Large intestine (tissue), 12 donors: ENCODE measurements around the gene SLX1A. TPM values are rescaled to one million over a fixed set of nuclear protein-coding genes. Genes with fewer than 3 reads are reported as not detected.
"Not testable (repeated sequence)": the region's sequence is repeated elsewhere in the genome, so short reads cannot be mapped to it uniquely, and the experiment has no call there.

Experiments used
- DNase-seq, 2 donors: peaks; one replicate each; pipeline versions ENCODE4 v3.0.0 to v3.0.0-alpha.2; 2013
- H3K27ac ChIP-seq: one replicate; pipeline ENCODE4 v1.5.1; 2013; ENCODE audit warnings: low read length
- H3K27me3 ChIP-seq: 2 replicates; pipeline ENCODE4 v1.6.1; 2013; ENCODE audit warnings: low read length; ENCODE audit not compliant: control insufficient read depth, insufficient read depth
- H3K36me3 ChIP-seq: 2 replicates; pipeline ENCODE4 v1.6.1; 2013; ENCODE audit warnings: low read length; ENCODE audit not compliant: control insufficient read depth, insufficient read depth
- H3K4me1 ChIP-seq: one replicate; pipeline ENCODE4 v1.6.1; 2013; ENCODE audit warnings: low read length; ENCODE audit not compliant: control insufficient read depth, insufficient read depth
- H3K4me3 ChIP-seq: one replicate; pipeline ENCODE4 v1.5.1; 2013; ENCODE audit warnings: low read length
- H3K9me3 ChIP-seq: one replicate; pipeline ENCODE4 v1.6.1; 2013; ENCODE audit warnings: mild to moderate bottlenecking, low read depth, low read length, moderate library complexity; ENCODE audit not compliant: control insufficient read depth
- WGBS: methylation state at CpG from one replicate; pipeline ENCODE4 v1.1.5; 2013; ENCODE audit warnings: low lambda C conversion rate; ENCODE audit not compliant: insufficient coverage; 5-methylcytosine and 5-hydroxymethylcytosine counted together
- long read RNA-seq, 11 donors: transcript quantifications; one replicate each; lab custom pipeline, GENCODE V29; 2026
- polyA plus RNA-seq: library from polyadenylated mRNA; unstranded; fragments of 120-200 nt; gene quantifications from one replicate; pipeline ENCODE4 v1.2.1, GENCODE V29; 2013

SLX1A gene
- polyA plus RNA-seq = 74.9 TPM
- long read RNA-seq, donor 1, transcript SLX1A-201 (6 exons, 1,091 nt) = major isoform, 18 of 34 reads
- long read RNA-seq, donor 1, transcript SLX1A-206 (5 exons, 1,558 nt) = minor isoform, 6 of 34 reads
- long read RNA-seq, donor 1, partial matches to known transcripts = 5 of 34 reads
- long read RNA-seq, donor 1, other reads (novel, unspliced or antisense) = 0 of 34 reads
- long read RNA-seq, donor 2, transcript SLX1A-201 (6 exons, 1,091 nt) = major isoform, 29 of 73 reads
- long read RNA-seq, donor 2, transcript SLX1A-206 (5 exons, 1,558 nt) = minor isoform, 9 of 73 reads
- long read RNA-seq, donor 2, partial matches to known transcripts = 29 of 73 reads
- long read RNA-seq, donor 2, other reads (novel, unspliced or antisense) = 0 of 73 reads
- long read RNA-seq, donor 3 = 0 reads
- long read RNA-seq, donor 4, partial matches to known transcripts = 0 of 6 reads
- long read RNA-seq, donor 4, other reads (novel, unspliced or antisense) = 0 of 6 reads
- long read RNA-seq, donor 5, transcript SLX1A-201 (6 exons, 1,091 nt) = major isoform, 12 of 13 reads
- long read RNA-seq, donor 5, partial matches to known transcripts = 0 of 13 reads
- long read RNA-seq, donor 5, other reads (novel, unspliced or antisense) = 0 of 13 reads
- long read RNA-seq, donor 6, transcript SLX1A-201 (6 exons, 1,091 nt) = major isoform, 31 of 41 reads
- long read RNA-seq, donor 6, transcript SLX1A-206 (5 exons, 1,558 nt) = minor isoform, 6 of 41 reads
- long read RNA-seq, donor 6, partial matches to known transcripts = 0 of 41 reads
- long read RNA-seq, donor 6, other reads (novel, unspliced or antisense) = 0 of 41 reads
- long read RNA-seq, donor 7, transcript SLX1A-201 (6 exons, 1,091 nt) = major isoform, 5 of 7 reads
- long read RNA-seq, donor 7, partial matches to known transcripts = 0 of 7 reads
- long read RNA-seq, donor 7, other reads (novel, unspliced or antisense) = 0 of 7 reads
- long read RNA-seq, donor 8, transcript SLX1A-205 (2 exons, 1,140 nt) = minor isoform, 6 of 61 reads
- long read RNA-seq, donor 8, transcript SLX1A-201 (6 exons, 1,091 nt) = major isoform, 35 of 61 reads
- long read RNA-seq, donor 8, partial matches to known transcripts = 18 of 61 reads
- long read RNA-seq, donor 8, other reads (novel, unspliced or antisense) = 0 of 61 reads
- long read RNA-seq, donor 9, transcript SLX1A-201 (6 exons, 1,091 nt) = major isoform, 34 of 47 reads
- long read RNA-seq, donor 9, partial matches to known transcripts = 6 of 47 reads
- long read RNA-seq, donor 9, other reads (novel, unspliced or antisense) = 0 of 47 reads
- long read RNA-seq, donor 10, transcript SLX1A-201 (6 exons, 1,091 nt) = major isoform, 23 of 32 reads
- long read RNA-seq, donor 10, partial matches to known transcripts = 0 of 32 reads
- long read RNA-seq, donor 10, other reads (novel, unspliced or antisense) = 0 of 32 reads
- long read RNA-seq, donor 11, transcript SLX1A-201 (6 exons, 1,091 nt) = major isoform, 16 of 21 reads
- long read RNA-seq, donor 11, partial matches to known transcripts = 0 of 21 reads
- long read RNA-seq, donor 11, other reads (novel, unspliced or antisense) = 0 of 21 reads

- H3K27me3 ChIP-seq, DNase-seq, H3K4me1 ChIP-seq, H3K36me3 ChIP-seq, H3K9me3 ChIP-seq: not testable (repeated sequence)
- no CpG with 5 or more reads among the region's 34 CpGs for WGBS
- H3K4me3 ChIP-seq = peak within 1 kb of the TSS; percentile 46
- peak within 1 kb of the TSS; percentile 74 for H3K27ac ChIP-seq
These were observed at the start of gene SLX1A, which contains the start of gene BOLA2B for GRCh38 chr16:30193615-30194014. SLX1A (plus strand) TSS chr16:30193875; CDS start chr16:30194085, 210 bp downstream. BOLA2B (minus strand) TSS chr16:30193666; CDS start chr16:30193595, 71 bp downstream.

- H3K4me3 ChIP-seq = no peak overlapping the region
- H3K36me3 ChIP-seq = no peaks in the 10 kb centered on the region
- H3K27ac ChIP-seq = no peak overlapping the region
- no peak for DNase-seq
- no peaks in the 10 kb centered on the region for H3K27me3 ChIP-seq
- H3K4me1 ChIP-seq = peaks cover 10% of the 10 kb centered on the region
- H3K9me3 ChIP-seq = peaks cover under 1% of the 10 kb centered on the region
These were observed 49.7 kb upstream of the SLX1A start for GRCh38 chr16:30144017-30144416.

GRCh38 chr16:30144917-30145316 lies 48.8 kb upstream of the SLX1A start:
- DNase-seq = no peak
- no peak overlapping the region for H3K4me3 ChIP-seq
- no peaks in the 10 kb centered on the region for H3K27me3 ChIP-seq
- peaks cover 8% of the 10 kb centered on the region for H3K9me3 ChIP-seq
- H3K4me1 ChIP-seq = peaks cover 4% of the 10 kb centered on the region
- H3K27ac ChIP-seq = no peak overlapping the region
- no peaks in the 10 kb centered on the region for H3K36me3 ChIP-seq
- no CpG with 5 or more reads among the region's 1 CpG for WGBS

- Histone ChIP-seq H3K9me3 (peaks cover 9% of the 10 kb centered on the region), H3K27ac (no peak overlapping the region), H3K27me3 (no peaks in the 10 kb centered on the region), H3K36me3 (no peaks in the 10 kb centered on the region), H3K4me1 (no peaks in the 10 kb centered on the region), H3K4me3 (no peak overlapping the region)
- WGBS = no CpG with 5 or more reads among the region's 1 CpG
- no peak for DNase-seq
These were observed 48.0 kb upstream of the SLX1A start for GRCh38 chr16:30145657-30146056.

GRCh38 chr16:30147843-30148510 lies 45.7 kb upstream of the SLX1A start:
- no CpG with 5 or more reads among the region's 3 CpGs for WGBS
- no peak overlapping the region for H3K27ac ChIP-seq
- no peak for DNase-seq
- no peaks in the 10 kb centered on the region for H3K36me3 ChIP-seq
- no peaks in the 10 kb centered on the region for H3K27me3 ChIP-seq
- peaks cover 9% of the 10 kb centered on the region for H3K9me3 ChIP-seq
- H3K4me1 ChIP-seq = no peaks in the 10 kb centered on the region
- H3K4me3 ChIP-seq = no peak overlapping the region

GRCh38 chr16:30149250-30149930 lies 44.3 kb upstream of the SLX1A start:
- H3K27me3 ChIP-seq = no peaks in the 10 kb centered on the region
- DNase-seq = no peak

GRCh38 chr16:30151091-30151490 lies 42.6 kb upstream of the SLX1A start:
- no peak overlapping the region for H3K27ac ChIP-seq
- H3K36me3 ChIP-seq = no peaks in the 10 kb centered on the region
- no peak overlapping the region for H3K4me3 ChIP-seq
- WGBS = no CpG with 5 or more reads among the region's 7 CpGs
- DNase-seq = no peak
- peaks cover 9% of the 10 kb centered on the region for H3K9me3 ChIP-seq
- H3K4me1 ChIP-seq = no peaks in the 10 kb centered on the region
- no peaks in the 10 kb centered on the region for H3K27me3 ChIP-seq

More at GRCh38 chr16:30149250-30149930, 44.3 kb upstream of the SLX1A start:
- WGBS = 100% methylated on average over 1 of the region's 5 CpGs
- H3K36me3 ChIP-seq = no peaks in the 10 kb centered on the region
- H3K27ac ChIP-seq = no peak overlapping the region
- H3K4me1 ChIP-seq = no peaks in the 10 kb centered on the region
- H3K4me3 ChIP-seq = no peak overlapping the region
- H3K9me3 ChIP-seq = peaks cover 9% of the 10 kb centered on the region

GRCh38 chr16:30152517-30152916 lies 41.2 kb upstream of the SLX1A start:
- H3K4me1 ChIP-seq = no peaks in the 10 kb centered on the region
- no peak overlapping the region for H3K27ac ChIP-seq
- H3K4me3 ChIP-seq = no peak overlapping the region
- WGBS = no CpG with 5 or more reads among the region's 9 CpGs
- H3K27me3 ChIP-seq = no peaks in the 10 kb centered on the region
- peaks cover 9% of the 10 kb centered on the region for H3K9me3 ChIP-seq
- no peaks in the 10 kb centered on the region for H3K36me3 ChIP-seq
- DNase-seq = no peak

GRCh38 chr16:30155188-30155587 lies 38.5 kb upstream of the SLX1A start:
- Histone ChIP-seq H3K4me1 (no peaks in the 10 kb centered on the region), H3K27me3 (no peaks in the 10 kb centered on the region), H3K4me3 (no peak overlapping the region), H3K36me3 (no peaks in the 10 kb centered on the region), H3K9me3 (no peaks in the 10 kb centered on the region), H3K27ac (no peak overlapping the region)
- no CpG with 5 or more reads among the region's 5 CpGs for WGBS
- DNase-seq = no peak
